ENCODE results near the gene TLE5.

Gene TLE5

DNA sequence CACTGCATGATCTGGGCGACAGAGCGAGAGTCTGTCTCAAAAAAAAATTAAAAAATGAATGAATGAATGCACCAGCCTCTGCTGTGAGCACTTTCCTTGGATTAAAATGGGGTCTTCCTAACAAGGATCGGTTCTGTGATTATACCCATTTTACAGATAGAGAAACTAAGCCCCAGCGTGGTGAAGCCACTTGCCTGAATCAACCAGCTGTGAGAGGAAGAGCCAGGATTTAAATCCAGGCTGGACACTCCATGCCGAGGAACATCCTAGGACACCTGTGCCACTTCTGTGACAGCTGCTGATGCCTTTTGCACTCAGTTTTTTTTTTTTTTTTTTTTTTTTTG, 14.1 kb downstream of the TLE5 start:
- TF ChIP-seq FOXP2 (optimal IDR thresholded peaks at IDR 0.05; ENCODE audit: borderline replicate concordance, extremely low read depth, extremely low read length, insufficient read depth) (no peak), TAF1 (IDR thresholded peaks at IDR 0.05; ENCODE audit: borderline replicate concordance, insufficient read depth, low read length) (no peak), POLR2AphosphoS5 (IDR thresholded peaks at IDR 0.05; ENCODE audit: low read depth, low read length) (no peak), SIN3A (IDR thresholded peaks at IDR 0.05; ENCODE audit: borderline replicate concordance, insufficient read depth, low read length) (no peak)
- TF ChIP-seq, protein P1, sequence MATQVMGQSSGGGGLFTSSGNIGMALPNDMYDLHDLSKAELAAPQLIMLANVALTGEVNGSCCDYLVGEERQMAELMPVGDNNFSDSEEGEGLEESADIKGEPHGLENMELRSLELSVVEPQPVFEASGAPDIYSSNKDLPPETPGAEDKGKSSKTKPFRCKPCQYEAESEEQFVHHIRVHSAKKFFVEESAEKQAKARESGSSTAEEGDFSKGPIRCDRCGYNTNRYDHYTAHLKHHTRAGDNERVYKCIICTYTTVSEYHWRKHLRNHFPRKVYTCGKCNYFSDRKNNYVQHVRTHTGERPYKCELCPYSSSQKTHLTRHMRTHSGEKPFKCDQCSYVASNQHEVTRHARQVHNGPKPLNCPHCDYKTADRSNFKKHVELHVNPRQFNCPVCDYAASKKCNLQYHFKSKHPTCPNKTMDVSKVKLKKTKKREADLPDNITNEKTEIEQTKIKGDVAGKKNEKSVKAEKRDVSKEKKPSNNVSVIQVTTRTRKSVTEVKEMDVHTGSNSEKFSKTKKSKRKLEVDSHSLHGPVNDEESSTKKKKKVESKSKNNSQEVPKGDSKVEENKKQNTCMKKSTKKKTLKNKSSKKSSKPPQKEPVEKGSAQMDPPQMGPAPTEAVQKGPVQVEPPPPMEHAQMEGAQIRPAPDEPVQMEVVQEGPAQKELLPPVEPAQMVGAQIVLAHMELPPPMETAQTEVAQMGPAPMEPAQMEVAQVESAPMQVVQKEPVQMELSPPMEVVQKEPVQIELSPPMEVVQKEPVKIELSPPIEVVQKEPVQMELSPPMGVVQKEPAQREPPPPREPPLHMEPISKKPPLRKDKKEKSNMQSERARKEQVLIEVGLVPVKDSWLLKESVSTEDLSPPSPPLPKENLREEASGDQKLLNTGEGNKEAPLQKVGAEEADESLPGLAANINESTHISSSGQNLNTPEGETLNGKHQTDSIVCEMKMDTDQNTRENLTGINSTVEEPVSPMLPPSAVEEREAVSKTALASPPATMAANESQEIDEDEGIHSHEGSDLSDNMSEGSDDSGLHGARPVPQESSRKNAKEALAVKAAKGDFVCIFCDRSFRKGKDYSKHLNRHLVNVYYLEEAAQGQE (IDR thresholded peaks at IDR 0.05; ENCODE audit: insufficient read depth in 1 of 2, low read depth in 2 of 2, low read length in 2 of 2): no peak

DNA sequence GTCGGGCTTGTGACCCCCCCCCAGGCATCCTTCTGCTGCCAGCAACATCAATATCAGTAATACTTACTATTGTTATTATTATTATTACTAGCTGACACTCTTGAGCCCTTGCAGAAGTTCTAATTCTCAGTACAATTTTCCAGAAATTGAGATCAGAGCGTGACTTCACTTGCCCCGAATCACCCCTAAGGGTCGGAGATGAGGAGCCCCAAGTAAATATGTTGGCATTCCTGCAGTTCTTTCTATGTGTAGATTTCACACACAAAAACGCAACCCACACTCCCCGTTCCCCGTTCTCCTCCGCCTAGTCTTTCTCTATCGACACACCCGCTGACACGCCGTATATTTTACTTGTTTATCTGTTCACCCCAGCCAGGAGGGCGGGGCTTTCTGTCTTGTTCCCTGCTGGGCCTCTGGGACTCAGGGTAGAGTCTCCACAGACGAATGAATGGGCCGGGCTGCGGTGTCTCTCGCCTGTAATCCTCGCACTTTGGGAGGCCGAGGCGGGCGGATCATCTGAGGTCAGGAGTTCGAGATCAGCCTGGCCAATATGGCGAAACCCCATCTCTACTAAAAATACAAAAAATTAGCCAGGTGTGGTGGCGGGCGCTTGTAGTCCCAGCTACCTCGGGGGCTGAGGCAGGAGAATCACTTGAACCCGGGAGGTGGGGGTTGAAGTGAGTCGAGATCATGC, 14.7 kb downstream of the TLE5 start:
- TF ChIP-seq TAF1 (IDR thresholded peaks at IDR 0.05; ENCODE audit: borderline replicate concordance, insufficient read depth, low read length) (no peak), POLR2AphosphoS5 (IDR thresholded peaks at IDR 0.05; ENCODE audit: low read depth, low read length) (no peak), FOXP2 (optimal IDR thresholded peaks at IDR 0.05; ENCODE audit: borderline replicate concordance, extremely low read depth, extremely low read length, insufficient read depth) (no peak)
- TF ChIP-seq, protein P1 (IDR thresholded peaks at IDR 0.05; ENCODE audit: insufficient read depth in 1 of 2, low read depth in 2 of 2, low read length in 2 of 2): no peak

DNA sequence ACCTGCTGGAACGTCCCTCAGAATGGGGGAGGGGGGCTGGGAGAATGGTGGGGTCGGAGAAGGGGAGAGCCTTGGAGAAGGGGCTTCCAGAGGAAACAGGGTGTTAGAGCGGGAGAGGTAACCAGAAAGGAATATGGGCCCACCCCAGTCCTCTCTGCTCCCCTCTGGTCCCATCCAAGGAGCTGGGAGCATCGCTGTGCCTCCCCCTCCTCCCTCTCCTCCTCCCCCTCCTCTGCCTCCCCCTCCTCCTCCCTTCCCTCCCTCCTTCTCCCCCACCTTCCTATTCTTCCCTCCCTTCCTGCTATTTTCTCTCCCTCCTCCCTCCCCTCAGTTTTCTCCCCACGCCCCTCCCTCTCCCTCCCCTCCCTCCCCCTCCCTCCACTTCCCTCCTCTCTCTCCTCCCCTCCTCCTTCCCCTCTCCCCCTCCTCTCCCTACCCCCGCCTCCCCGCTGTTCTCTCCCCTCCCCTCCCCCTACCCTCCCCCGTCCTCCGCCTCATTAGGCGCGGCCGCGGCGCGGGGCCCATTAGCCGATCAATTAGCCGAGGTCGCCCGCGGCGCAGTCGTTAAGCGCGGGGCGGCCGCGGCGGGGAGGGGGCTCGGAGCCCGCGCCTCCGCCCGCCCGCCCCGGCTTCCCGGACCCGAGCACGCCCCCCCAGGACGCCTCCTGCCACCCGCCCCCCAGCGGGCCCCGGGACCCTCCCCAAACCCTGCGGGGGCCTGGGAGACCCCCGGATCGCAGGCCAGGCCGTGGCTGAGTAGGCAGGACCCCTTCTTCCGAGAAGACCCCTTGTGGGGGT, 15.4 kb downstream of the TLE5 start:
- no peak for TF ChIP-seq FOXP2 (optimal IDR thresholded peaks at IDR 0.05; ENCODE audit: borderline replicate concordance, extremely low read depth, extremely low read length, insufficient read depth)
- TF ChIP-seq SIN3A (IDR thresholded peaks at IDR 0.05; ENCODE audit: borderline replicate concordance, insufficient read depth, low read length): no peak
- no peak for TF ChIP-seq POLR2AphosphoS5 (IDR thresholded peaks at IDR 0.05; ENCODE audit: low read depth, low read length)
- TF ChIP-seq TAF1 (IDR thresholded peaks at IDR 0.05; ENCODE audit: borderline replicate concordance, insufficient read depth, low read length): no peak
- TF ChIP-seq, protein P1 (IDR thresholded peaks at IDR 0.05; ENCODE audit: insufficient read depth in 1 of 2, low read depth in 2 of 2, low read length in 2 of 2): no peak

DNA sequence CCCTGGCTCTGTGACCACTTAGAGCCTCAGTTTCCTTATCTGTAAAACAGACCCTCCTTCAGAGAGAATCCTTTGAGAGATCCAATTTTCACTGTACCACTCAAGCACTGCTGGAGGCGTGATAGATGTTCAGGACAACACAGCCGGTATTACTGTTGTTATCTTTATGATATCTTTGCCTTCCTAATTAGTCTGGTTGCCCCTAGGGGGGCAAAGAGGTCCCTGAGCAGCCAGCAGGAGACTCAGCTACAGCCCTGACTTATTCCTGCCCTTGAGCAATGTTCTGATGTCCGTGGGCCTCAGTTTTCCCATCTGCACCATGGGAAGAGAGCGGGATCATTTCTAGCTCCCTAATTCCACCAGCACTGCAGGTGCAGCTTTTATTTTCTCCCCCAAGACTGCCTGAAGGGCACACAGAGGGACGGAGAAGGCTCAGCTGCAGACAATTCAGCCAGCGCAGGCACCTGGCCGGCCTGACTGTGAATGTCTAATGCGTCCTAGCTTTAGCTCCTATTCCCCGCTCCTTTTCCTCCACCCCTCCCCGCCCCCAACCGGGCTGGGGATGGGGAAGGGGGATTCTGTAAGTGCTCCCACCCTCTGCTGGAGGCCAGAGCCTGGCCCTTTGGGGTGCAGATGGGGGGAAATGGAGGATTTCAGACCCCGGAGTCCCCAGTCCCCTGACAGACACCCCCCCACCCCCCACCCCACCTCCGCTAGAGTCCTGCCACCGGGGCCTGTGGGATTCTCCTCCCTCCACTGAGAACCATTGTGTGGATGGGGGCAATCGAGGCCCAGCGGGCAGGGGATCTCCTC, 16.2 kb downstream of the TLE5 start:
- no peak for TF ChIP-seq TAF1 (IDR thresholded peaks at IDR 0.05; ENCODE audit: borderline replicate concordance, insufficient read depth, low read length)

DNA sequence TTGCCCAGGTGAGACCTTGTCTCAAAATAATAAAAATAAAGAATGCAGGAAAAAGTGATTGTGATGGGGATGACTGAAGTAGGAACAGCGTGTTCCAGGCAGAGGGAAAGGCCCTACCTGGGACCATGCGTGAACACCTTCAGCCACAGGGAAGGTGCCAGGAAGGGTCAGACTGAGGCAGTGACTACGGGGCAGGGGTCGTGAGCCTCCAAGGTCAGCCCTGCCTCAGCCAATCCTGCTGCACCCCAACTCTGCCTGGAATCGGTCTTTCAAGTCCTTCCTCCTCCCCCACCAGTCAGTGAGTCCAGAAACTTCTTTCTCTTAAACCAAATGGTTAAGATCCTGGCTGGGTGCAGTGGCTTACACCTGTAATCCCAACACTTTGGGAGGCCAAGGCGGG, 17.1 kb downstream of the TLE5 start:
- no peak for TF ChIP-seq TAF1 (IDR thresholded peaks at IDR 0.05; ENCODE audit: borderline replicate concordance, insufficient read depth, low read length)
- no peak for TF ChIP-seq FOXP2 (optimal IDR thresholded peaks at IDR 0.05; ENCODE audit: borderline replicate concordance, extremely low read depth, extremely low read length, insufficient read depth)
- no peak for TF ChIP-seq SIN3A (IDR thresholded peaks at IDR 0.05; ENCODE audit: borderline replicate concordance, insufficient read depth, low read length)
- TF ChIP-seq POLR2AphosphoS5 (IDR thresholded peaks at IDR 0.05; ENCODE audit: low read depth, low read length): no peak

Measured in PFSK-1 (cell line).